Bronchial smooth muscle cell (primary cell): ENCODE data around the gene FUT3. TPM values are rescaled to one million over a fixed set of nuclear protein-coding genes. Genes with fewer than 3 reads are reported as not detected.

ENCODE experiments used
- total RNA-seq: library from RNA; depleted of rRNA; stranded (reverse); fragments of >200 nt; gene quantifications from 2 replicates; pipeline ENCODE4 v1.2.1, GENCODE V29; 2014

FUT3 gene
- total RNA-seq = not detected in 2 replicates

GRCh38 chr19:5851302-5851701 is at the start of gene FUT3:
Gene FUT3 (minus strand): TSS chr19:5851449.

GRCh38 chr19:5839065-5840017 is 11.9 kb downstream of the FUT3 start, which contains the start of gene FUT6:
Gene FUT6 (minus strand): TSS chr19:5839702. CDS start chr19:5832567, 7,135 bp downstream.

GRCh38 chr19:5804516-5805461 is 46.5 kb downstream of the FUT3 start, which contains the start of gene NRTN:
Gene NRTN (plus strand): TSS chr19:5805067. CDS start chr19:5824166, 19,099 bp downstream.

Other genes with a start within 250 kb of the FUT3 start
- 31.1 and 48.9 TPM in 2 replicates for gene SAFB2, start 228.7 kb downstream of the FUT3 start, total RNA-seq
- gene SAFB, start 228.4 kb downstream of the FUT3 start, total RNA-seq = 54.8 and 55.3 TPM in 2 replicates
- 59.5 and 69.2 TPM in 2 replicates for gene MICOS13, start 170.9 kb downstream of the FUT3 start, total RNA-seq
- 10.5 and 12.0 TPM in 2 replicates for gene HSD11B1L, start 170.4 kb downstream of the FUT3 start, total RNA-seq
- gene RPL36, start 161.2 kb downstream of the FUT3 start, total RNA-seq = 624 and 820 TPM in 2 replicates
- 71.9 and 105 TPM in 2 replicates for gene LONP1, start 131.3 kb downstream of the FUT3 start, total RNA-seq
- gene CATSPERD, start 130.8 kb downstream of the FUT3 start, total RNA-seq = not detected in 2 replicates
- gene PRR22, start 66.7 kb downstream of the FUT3 start, total RNA-seq = 0.09 and 0.16 TPM in 2 replicates
- gene DUS3L, start 60.3 kb downstream of the FUT3 start, total RNA-seq = 22.9 and 31.2 TPM in 2 replicates
- gene NRTN, start 46.4 kb downstream of the FUT3 start, total RNA-seq = under 0.01 and 0.17 TPM in 2 replicates
- 0.09 and 0.16 TPM in 2 replicates for gene FUT6, start 11.7 kb downstream of the FUT3 start, total RNA-seq
- gene FUT5, start 19.1 kb upstream of the FUT3 start, total RNA-seq = not detected in 2 replicates
- gene NDUFA11, start 52.3 kb upstream of the FUT3 start, total RNA-seq = 230 and 313 TPM in 2 replicates
- 6.4 and 7.6 TPM in 2 replicates for gene VMAC, start 53.4 kb upstream of the FUT3 start, total RNA-seq
- 4.6 and 8.8 TPM in 2 replicates for gene CAPS, start 62.8 kb upstream of the FUT3 start, total RNA-seq
- gene RANBP3, start 126.7 kb upstream of the FUT3 start, total RNA-seq = 35.3 and 43.1 TPM in 2 replicates